ENCODE data around the gene CREG1.
"Not testable (repeated sequence)": the region's sequence is repeated elsewhere in the genome, so short reads cannot be mapped to it uniquely, and the experiment has no call there.

CREG1 gene

GRCh38 chr1:167553136-167554027, at the start of gene CREG1:
CREG1 (minus strand) TSS chr1:167553762.
- DNase-seq, result peak; percentile 78

DNA sequence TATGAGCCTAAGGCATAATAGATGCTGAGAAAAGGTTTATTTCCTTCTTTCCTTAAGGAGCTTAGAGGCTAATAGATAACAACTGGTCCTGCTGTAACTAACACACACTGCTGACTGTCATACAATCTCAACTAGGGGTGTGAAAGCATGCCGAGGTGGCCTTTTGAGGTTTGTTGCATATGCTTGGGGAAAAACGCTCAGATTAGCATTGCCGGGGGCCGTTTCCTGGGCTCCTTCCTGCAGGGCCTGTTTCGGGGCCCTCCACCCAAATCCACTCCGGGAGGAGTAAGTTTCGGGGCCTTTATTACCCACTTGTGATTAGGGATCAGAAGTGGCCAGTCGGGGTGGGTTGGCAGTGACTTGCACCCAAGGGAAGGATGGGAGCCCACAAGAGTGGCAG, 49.3 kb upstream of the CREG1 start:
- no peak for DNase-seq

- DNase-seq, result no peak
These were observed 48.2 kb upstream of the CREG1 start for GRCh38 chr1:167601442-167602383.

GRCh38 chr1:167599957-167600581, 46.5 kb upstream of the CREG1 start:
- DNase-seq, result peak; percentile 23

GRCh38 chr1:167594822-167595221, 41.3 kb upstream of the CREG1 start:
- DNase-seq, result no peak

GRCh38 chr1:167593860-167594259, 40.3 kb upstream of the CREG1 start:
- DNase-seq, result no peak

DNA sequence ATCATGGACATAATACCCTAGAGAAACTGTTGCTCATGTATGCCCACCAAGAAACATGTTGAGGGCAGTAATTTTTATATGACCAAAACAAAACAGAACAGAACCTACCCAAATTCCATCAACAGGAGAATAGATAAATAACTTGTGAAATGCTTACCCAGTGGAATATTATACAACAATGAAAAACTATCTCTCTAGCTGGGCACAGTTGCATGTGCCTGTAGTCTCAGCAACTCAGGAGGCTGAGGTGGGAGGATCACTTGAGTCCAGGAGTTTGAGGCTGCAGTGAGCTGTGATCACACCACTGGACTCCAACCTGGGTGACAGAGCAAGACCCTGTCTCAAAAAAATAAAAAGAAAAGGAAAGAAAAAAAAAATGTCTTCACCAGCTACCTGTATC, 38.9 kb upstream of the CREG1 start:
- no peak for DNase-seq

DNA sequence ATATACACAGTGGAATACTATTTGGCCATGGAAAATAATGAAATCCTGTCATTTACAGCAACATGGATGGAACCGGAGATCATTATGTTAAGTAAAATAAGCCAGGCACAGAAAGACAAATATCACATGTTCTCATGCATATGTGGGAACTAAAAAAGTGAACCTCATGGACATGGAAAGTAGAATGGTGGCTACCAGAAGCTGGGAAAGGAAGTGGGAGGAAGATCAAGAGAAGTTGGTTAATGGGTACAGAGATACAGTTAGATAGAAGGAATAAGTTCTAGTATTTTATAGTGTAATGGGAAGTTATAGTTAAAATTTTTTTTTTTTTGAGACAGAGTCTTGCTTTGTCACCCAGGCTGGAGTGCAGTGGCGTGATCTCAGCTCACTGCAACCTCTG, 34.8 kb upstream of the CREG1 start:
- DNase-seq, result no peak

DNA sequence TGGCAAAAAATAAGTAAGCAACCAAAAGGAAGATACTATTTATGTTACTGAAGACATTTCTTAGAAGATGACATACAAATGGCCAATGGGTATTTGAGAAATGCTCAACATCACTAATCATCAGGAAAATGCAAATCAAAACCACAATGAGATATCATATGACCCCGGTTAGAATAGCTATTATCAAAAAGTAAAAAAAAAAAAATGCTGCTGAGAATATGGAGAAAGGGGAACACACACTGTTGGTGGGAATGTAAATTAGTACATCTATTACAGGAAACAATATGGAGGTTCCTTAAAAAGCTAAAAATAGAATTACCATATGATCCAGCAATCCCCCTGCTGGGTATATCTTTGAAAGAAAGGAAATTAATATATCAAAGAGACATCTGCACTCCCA, 34.3 kb upstream of the CREG1 start:
- DNase-seq, result no peak

DNA sequence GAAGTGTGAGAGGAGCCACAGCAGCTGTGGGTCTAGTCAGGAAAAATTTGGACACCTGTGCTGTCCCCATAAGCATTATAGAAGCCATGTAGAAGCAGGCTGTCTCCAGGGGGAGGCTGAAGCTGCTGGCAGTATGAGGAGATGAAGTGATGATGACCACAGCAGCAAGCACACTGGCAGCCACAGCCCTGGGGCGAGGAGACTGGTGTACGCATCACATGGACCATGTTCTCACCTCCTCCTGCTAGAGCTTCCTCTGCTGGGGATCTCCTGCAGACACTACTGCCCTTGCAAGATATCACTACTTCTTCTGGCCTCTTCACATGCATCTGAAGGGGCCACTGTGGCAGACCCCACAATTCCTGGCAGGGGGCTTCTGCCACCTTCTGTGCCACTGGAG, 33.8 kb upstream of the CREG1 start:
- DNase-seq, result no peak

DNA sequence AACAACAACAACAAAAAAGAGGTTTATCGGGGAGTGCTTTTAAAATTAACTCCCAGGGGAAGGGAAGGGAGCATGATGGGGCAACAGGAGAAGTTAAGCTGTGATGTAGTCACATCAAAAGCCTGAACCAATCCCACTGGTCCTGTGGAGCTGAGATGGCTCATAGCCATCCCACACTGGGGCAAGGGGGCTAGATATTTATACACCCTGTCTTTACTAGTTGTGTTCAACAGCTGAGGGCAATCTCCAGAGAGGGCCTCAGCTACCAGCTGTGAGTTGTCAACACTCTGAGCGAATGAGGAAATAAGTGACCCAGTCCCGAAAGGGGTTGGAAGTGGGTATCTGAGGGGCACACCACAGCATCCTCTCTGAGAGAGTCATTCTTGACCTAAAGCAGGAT, 31.0 kb upstream of the CREG1 start:
- no peak for DNase-seq

DNA sequence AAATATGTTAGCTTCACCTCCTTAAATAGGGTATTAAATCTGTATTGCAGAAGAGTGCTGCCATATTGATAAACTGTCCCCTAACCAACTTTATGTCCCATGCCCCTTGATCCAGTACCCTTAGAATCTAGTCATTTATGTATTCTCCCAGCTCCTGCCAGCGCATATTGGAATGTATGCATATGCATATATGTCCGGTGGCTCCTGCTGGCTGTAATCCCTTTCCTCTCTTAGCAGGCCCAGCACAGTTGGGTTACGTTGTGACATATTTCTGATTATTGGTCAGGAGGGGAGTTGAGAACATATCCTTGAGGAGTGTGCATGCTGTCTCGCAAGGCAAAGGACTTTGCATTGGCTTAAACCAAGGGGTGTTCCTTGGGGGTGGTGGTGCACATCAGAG, 29.2 kb upstream of the CREG1 start:
- no peak for DNase-seq

- DNase-seq, result no peak
These were observed 28.5 kb upstream of the CREG1 start for GRCh38 chr1:167582064-167582463.

GRCh38 chr1:167579986-167580385, 26.4 kb upstream of the CREG1 start:
- DNase-seq, result no peak

GRCh38 chr1:167578939-167579521, 25.5 kb upstream of the CREG1 start:
- no peak for DNase-seq

- DNase-seq, result no peak
These were observed 22.1 kb upstream of the CREG1 start for GRCh38 chr1:167575649-167576048.

DNA sequence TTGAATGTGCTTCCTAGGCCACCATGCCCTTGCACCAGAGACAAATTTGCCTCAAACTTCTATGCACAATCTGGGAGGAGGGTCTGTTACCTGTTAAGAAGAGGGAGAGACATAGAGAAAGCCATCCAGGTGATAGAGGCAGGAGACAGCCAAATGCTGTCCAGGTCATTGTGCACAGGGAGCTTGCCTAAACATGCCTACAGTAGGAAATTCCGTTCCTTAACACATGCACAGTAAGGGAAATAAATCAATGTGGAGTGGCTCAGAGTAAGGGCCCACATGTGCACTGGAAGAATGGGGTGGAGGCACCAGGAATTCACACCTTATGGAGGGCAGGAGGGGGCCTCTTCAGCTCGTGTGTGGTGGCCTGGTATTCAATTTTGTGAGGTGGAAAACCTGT, 19.5 kb upstream of the CREG1 start:
- no peak for DNase-seq

- DNase-seq, result not testable (repeated sequence)
These were observed 17.1 kb upstream of the CREG1 start for GRCh38 chr1:167570712-167571111.

DNA sequence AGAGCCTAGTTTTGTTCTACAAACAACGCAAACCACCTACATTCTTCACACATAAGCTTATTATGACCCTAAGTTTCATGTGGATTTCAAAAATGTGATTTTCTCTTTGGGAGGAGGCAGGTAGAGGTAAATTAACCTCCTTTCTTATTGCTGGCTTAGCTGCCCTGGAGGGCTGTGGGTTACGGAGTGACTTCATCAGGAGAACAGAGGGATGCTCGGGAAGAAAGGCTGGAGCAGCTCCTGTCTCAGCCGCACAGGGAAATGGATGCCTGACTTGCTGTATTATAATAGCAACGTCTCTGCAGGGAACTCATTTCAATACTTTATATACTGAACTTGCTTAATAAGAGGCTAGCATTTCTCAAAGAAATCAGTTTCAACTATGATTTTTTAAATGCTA, 14.1 kb upstream of the CREG1 start:
- DNase-seq, result no peak

DNA sequence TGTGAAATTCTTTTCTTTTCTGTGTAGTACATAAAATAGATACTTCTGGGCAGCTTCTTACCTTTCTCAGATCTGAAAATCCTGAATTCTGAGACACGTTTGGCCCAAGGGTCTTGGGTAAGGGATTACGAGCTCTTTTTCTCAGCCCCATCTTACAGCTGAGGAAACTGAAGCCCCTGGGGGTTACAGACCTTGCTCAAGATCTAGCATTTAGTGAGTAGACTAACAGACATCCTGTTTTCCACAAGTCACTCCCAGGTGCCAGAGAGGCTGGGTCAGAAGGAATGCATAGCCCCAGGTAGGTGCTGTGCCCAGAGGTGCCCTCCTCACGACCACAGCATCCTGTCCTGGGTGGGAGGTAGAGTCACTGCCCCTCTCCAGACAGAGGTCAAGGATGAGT, 13.2 kb upstream of the CREG1 start:
- no peak for DNase-seq

DNA sequence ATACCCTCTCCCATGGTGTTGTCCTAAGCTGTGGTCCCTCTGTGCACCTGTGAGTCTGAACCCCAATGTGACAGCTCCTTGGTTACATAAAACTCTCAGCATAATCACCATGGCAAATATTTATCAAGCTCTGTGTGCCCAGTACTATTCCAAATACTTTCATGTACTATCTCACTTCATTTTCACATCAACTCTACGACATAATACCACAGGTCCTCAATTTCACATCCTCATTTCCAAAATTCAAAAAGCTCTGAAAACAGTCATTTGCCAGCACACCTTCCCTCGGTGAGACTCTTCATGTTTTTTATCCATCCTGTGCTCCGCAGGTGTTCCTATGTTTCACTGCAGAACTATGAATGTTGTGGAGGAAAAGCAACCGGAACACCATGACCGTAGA, 12.4 kb upstream of the CREG1 start:
- no peak for DNase-seq

GRCh38 chr1:167564612-167565270, 11.2 kb upstream of the CREG1 start:
- DNase-seq, result no peak

Measured in activated T-cell treated with anti-CD3 and anti-CD28 coated beads for 4 hours (primary cell).